GM20000 (cell line): ENCODE results near the gene ACBD6.

Experiments used
- DNase-seq: peaks from one replicate; pipeline ENCODE4 v3.0.0; 2012; ENCODE audit warnings: low spot score
- TF ChIP-seq, protein P1 (sequence below): IDR thresholded peaks from 2 replicates; pipeline ENCODE4 v1.5.1; 2012; ENCODE audit warnings: mild to moderate bottlenecking, control low read depth; ENCODE audit errors: extremely low read depth, missing control alignments

The ACBD6 gene

DNA sequence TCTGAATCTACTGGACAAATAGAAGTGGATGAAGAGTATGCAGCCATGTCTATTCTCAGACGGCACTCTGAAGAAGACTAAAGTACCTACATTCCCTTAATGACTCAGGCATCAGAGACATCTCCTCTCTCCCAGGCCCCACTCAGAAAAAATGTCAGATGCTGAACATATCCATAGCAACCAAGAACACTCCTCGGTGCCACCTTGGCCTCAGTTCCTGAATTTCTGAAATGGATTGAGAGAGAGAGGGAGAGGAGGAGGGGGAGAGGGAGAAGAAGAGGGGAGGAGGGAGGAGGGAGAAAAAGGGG is 40.4 kb upstream of the ACBD6 start:
- TF ChIP-seq, protein P1, sequence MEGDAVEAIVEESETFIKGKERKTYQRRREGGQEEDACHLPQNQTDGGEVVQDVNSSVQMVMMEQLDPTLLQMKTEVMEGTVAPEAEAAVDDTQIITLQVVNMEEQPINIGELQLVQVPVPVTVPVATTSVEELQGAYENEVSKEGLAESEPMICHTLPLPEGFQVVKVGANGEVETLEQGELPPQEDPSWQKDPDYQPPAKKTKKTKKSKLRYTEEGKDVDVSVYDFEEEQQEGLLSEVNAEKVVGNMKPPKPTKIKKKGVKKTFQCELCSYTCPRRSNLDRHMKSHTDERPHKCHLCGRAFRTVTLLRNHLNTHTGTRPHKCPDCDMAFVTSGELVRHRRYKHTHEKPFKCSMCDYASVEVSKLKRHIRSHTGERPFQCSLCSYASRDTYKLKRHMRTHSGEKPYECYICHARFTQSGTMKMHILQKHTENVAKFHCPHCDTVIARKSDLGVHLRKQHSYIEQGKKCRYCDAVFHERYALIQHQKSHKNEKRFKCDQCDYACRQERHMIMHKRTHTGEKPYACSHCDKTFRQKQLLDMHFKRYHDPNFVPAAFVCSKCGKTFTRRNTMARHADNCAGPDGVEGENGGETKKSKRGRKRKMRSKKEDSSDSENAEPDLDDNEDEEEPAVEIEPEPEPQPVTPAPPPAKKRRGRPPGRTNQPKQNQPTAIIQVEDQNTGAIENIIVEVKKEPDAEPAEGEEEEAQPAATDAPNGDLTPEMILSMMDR, result no peak
- DNase-seq, result no peak

DNA sequence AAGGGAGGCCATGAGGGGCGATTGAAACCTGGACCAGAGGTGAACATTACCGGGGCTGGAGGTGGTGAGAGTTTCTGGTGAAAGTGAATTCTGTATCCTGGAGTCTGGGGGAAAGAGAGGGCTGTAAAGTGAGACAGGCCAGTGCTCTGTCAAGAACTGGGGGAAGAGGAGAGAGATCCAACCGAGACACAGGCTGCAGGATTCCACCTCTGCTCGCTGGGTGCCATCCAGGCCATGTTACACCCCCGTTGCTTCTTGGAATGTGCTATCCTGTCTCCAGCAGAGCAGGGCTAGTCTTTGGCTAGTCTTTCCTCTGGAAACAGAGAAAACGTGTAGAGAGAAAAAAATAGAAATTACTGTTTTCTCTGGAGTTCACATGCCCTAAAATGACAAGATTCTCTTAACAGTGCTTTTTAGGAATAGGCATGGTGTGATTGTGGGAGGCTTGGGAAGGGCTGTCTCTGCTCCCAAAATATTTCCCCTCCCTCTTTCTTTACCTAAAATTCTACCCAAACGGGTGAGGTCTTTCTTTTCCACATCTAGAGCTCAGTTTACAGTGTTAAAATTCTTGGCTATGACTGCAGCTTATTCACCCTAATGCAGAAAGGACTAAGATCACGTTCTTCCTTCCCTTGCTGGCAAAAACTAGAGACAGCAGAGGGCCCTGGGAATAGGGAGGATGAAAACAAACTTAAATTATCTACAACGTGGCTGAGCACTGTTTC is 39.9 kb upstream of the ACBD6 start:
- DNase-seq, result no peak
- TF ChIP-seq, protein P1, result no peak

DNA sequence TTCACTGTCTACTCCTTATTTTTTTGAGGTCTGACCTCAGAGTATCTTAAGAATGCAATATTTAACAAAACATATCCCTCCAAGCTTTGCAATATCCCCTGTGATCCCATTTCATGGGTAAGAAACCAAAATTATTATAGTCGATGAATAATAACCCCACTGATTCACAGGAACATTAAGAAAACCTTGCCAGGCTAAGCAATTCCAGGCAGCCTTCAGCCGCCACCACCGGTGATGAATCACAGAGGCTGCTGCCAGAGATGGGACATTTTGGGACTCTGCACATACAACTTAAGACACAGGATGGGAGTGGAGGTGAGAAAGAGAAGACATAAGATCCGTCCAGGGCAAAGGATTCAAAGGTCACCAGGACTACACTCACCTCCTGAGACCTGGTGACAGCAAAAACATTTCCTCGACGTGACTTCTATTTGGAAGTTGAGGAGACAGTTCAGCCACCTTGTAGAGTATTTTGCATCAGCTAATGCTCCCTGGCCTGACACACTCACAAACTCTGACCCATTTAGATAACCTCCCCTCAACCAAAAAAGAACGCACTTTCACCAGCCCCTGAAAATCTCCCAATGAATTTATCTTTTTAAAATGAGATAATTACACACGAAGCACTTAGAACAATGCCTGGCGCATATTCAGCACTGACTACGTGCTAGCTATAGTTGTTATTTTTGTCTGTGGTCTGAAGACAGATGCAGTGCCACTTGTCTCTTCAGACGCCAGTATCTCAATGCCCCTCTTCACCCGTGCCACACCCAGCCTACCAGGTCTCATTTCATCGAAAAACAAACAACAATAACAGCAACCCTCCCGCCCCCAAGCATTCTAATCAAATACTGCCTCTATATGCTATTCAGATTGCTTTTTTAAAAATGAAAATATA is 38.6 kb upstream of the ACBD6 start:
- TF ChIP-seq, protein P1, result no peak
- DNase-seq, result no peak

DNA sequence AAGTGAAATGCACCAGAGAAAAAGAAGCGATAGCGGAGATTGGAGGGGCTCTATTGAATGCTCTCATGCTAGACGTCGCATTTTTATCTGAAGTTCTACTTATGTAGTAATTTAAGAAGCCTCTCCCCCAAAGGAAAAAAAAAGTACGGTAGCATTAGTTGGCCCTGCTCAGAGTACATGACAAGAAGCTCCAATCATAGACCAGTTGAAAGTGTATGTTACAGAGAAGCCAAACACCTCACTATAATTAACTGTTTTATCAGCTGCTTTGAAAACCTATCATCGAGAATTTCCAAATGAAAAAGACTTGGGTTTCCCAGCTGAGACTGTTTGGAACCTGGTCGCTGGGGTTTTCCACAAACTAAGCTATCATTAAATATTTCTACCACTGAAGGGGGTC is 36.8 kb upstream of the ACBD6 start:
- no peak for DNase-seq
- TF ChIP-seq, protein P1, result no peak

DNA sequence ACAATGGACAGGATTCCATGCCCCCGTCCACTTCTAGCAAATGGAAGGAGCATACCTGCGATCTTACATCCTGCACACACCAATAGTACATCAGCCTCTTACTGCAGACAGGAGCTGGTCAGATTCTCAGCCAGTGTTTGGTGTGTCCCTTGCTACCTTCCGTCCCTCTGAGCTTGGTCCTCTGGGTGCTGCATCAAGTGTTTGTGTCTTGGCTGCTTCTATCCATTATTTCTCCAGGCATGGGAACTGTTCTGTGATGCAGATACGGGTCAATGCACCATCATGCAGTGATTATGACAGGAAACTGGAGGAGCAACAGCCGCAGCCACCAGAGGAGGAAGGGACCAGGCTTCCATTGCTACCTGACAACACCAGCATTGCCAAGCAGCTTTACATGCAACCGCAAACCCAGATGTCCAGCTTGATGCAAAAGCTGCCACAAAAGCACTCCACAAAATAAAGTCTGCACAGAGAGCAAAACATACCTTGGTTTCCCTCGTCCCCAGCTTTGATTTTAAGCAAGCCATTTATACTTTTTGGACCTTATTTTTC is 34.5 kb upstream of the ACBD6 start:
- no peak for DNase-seq
- TF ChIP-seq, protein P1, result no peak

DNA sequence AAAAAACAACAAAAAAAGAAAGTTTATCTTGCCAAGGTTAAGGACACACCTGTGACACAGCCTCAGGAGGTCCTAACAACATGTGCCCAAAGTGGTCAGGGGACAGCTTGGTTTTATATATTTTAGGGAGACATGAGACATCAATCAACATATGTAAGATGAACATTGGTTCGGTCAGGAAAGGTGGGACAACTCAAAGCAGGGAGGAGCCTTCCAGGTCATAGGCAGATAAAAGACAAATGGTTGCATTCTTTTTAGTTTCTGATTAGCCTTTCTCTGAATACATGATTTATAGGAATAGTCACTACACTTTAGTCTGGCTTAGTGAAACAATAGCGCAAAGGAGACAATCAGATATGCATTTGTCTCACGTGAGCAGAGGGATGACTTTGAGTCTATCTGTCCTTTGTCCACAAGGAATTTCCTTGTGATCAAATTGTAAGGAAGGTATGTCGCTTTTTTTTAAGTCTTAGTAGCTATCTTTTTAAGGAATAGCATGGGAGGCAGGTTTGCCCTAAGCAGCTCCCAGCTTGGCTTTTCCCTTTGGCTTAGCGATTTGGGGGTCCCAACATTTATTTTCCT is 33.1 kb upstream of the ACBD6 start:
- TF ChIP-seq, protein P1, result no peak
- no peak for DNase-seq

DNA sequence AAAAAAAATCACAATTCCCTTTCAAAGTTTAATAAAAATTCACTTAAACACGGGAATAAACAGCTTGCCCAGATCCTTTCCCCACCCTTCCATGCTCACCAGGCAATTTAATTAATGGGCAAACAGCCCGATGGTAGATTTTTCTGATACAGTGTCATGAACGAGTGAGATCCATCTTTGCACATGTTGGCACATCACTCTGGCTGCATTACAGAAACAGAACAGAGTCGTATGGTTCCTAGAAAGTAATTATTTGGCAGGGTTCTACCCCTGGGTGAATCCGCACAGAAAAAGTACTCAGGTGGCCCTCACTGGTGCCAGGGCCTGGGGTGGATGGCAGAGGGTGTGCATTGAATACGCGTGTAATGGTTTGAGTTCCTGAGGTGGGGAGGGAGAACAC is 31.8 kb upstream of the ACBD6 start:
- DNase-seq, result no peak
- TF ChIP-seq, protein P1, result no peak
